Liver (tissue), 3 donors: ENCODE data around the gene KANK4.

ENCODE experiments used
- CTCF ChIP-seq: fragments of 150-350 bp; IDR thresholded peaks from 2 replicates; pipeline ENCODE4 v1.5.1; 2017; ENCODE audit warnings: improper control_type of control experiment, low read depth, low read length; ENCODE audit not compliant: missing input control
- EGR1 ChIP-seq, 2 donors: IDR thresholded peaks; 2 replicates each; pipeline ENCODE4 v1.6.1; 2016 to 2018; ENCODE audit warnings: antibody characterized with exemption in 2 of 2, low read depth in 2 of 2
- GABPA ChIP-seq, 2 donors: IDR thresholded peaks in 1 of 2; conservative IDR thresholded peaks in 1 of 2; 2 replicates each; pipeline ENCODE4 v1.6.1; 2016; ENCODE audit warnings: antibody characterized with exemption in 2 of 2, mild to moderate bottlenecking in 1 of 2, moderate library complexity in 1 of 2
- HNF4G ChIP-seq: IDR thresholded peaks from 2 replicates; pipeline ENCODE4 v1.6.1; 2016; ENCODE audit warnings: antibody characterized with exemption
- JUND ChIP-seq, 2 donors: IDR thresholded peaks; 2 replicates each; pipeline ENCODE4 v1.6.1; 2016; ENCODE audit warnings: antibody characterized with exemption in 2 of 2
- NR2F2 ChIP-seq: IDR thresholded peaks from 2 replicates; pipeline ENCODE4 v1.6.1; 2016; ENCODE audit warnings: antibody characterized with exemption
- RAD21 ChIP-seq, 2 donors: IDR thresholded peaks; 2 replicates each; pipeline ENCODE4 v1.6.1; 2016; ENCODE audit warnings: antibody characterized with exemption in 2 of 2, mild to moderate bottlenecking in 2 of 2
- REST ChIP-seq: IDR thresholded peaks from 2 replicates; pipeline ENCODE4 v1.6.1; 2016; ENCODE audit warnings: antibody characterized with exemption, mild to moderate bottlenecking
- SP1 ChIP-seq: IDR thresholded peaks from 2 replicates; pipeline ENCODE4 v1.6.1; 2018; ENCODE audit warnings: antibody characterized with exemption, mild to moderate bottlenecking
- TAF1 ChIP-seq: conservative IDR thresholded peaks from 2 replicates; pipeline ENCODE4 v1.6.1; 2016; ENCODE audit warnings: antibody characterized with exemption, mild to moderate bottlenecking
- YY1 ChIP-seq: IDR thresholded peaks from 2 replicates; pipeline ENCODE4 v1.6.1; 2016; ENCODE audit warnings: antibody characterized with exemption, mild to moderate bottlenecking
- ZBTB33 ChIP-seq: IDR thresholded peaks from 2 replicates; pipeline ENCODE4 v1.6.1; 2016; ENCODE audit warnings: antibody characterized with exemption
- TF ChIP-seq, protein P1 (sequence below): IDR thresholded peaks from 2 replicates; pipeline ENCODE4 v1.6.1; 2016; ENCODE audit warnings: antibody characterized with exemption
- donor health status: healthy.
- donor health status: healthy.

GRCh38 chr1:62245201-62245600 is 74.0 kb downstream of the KANK4 start:
- TF ChIP-seq GABPA (IDR thresholded peaks at IDR 0.05 in 1 of 2, conservative IDR thresholded peaks at IDR 0.05 in 1 of 2) = no peak
- no peak for TF ChIP-seq CTCF
- no peak for TF ChIP-seq SP1
- no peak for TF ChIP-seq NR2F2
- no peak for TF ChIP-seq RAD21 (IDR thresholded peaks at IDR 0.05)
- TF ChIP-seq HNF4G = no peak
- no peak for TF ChIP-seq TAF1
- TF ChIP-seq REST = no peak
- TF ChIP-seq, protein P1, sequence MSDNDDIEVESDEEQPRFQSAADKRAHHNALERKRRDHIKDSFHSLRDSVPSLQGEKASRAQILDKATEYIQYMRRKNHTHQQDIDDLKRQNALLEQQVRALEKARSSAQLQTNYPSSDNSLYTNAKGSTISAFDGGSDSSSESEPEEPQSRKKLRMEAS = no peak
- TF ChIP-seq YY1 = no peak
- TF ChIP-seq EGR1 (IDR thresholded peaks at IDR 0.05; ENCODE audit: low read depth in 2 of 2) = no peak
- TF ChIP-seq ZBTB33 = no peak
- TF ChIP-seq JUND (IDR thresholded peaks at IDR 0.05) = no peak
